Mammary epithelial cell (primary cell): ENCODE measurements around the gene CHKB.

Source experiments
- EZH2 ChIP-seq: IDR thresholded peaks from 2 replicates; pipeline ENCODE4 v1.6.1; 2012; ENCODE audit warnings: low read length, inconsistent platforms, borderline replicate concordance
- TF ChIP-seq, protein P1 (sequence below), 2 donors: IDR thresholded peaks in 1 of 2; conservative IDR thresholded peaks in 1 of 2; 2 replicates each; pipeline ENCODE4 v1.5.1; 2011 to 2012; ENCODE audit warnings: inconsistent platforms in 2 of 2, low read length in 2 of 2, mild to moderate bottlenecking in 2 of 2, control low read depth in 1 of 2, low read depth in 1 of 2; ENCODE audit not compliant: insufficient read depth in 1 of 2; ENCODE audit errors: extremely low read depth in 1 of 2

DNA sequence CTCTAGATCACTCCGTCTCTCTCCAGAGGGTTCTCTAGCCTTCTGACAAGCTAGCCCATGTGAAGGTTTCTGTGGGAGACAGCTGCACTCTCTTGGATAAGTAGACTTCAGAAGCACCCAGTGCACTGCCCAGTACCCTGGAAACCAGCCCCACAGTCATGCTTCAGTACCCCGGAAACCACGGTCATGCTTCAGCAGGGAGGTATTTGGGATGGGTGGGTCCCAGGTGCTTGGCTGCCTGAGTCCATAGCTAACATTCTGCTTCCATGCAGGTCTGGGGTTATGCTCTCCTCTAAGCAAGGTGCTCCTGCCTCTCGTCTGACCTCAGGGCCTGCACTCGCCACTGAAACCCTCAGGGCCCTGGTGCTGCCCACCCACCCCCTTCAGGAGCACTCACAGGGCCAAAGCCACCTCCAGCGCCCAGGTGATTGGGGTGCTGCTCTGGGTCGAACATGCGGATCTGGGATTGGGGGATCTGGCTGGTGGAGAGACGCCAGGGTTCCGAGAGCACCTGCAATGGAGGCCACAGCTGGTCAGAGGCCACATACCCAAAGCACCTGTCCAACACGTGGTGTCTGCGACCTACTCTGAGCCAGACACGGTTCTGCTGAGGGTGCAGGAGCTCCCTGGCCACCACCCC, 12.6 kb downstream of the CHKB start:
- TF ChIP-seq, protein P1, sequence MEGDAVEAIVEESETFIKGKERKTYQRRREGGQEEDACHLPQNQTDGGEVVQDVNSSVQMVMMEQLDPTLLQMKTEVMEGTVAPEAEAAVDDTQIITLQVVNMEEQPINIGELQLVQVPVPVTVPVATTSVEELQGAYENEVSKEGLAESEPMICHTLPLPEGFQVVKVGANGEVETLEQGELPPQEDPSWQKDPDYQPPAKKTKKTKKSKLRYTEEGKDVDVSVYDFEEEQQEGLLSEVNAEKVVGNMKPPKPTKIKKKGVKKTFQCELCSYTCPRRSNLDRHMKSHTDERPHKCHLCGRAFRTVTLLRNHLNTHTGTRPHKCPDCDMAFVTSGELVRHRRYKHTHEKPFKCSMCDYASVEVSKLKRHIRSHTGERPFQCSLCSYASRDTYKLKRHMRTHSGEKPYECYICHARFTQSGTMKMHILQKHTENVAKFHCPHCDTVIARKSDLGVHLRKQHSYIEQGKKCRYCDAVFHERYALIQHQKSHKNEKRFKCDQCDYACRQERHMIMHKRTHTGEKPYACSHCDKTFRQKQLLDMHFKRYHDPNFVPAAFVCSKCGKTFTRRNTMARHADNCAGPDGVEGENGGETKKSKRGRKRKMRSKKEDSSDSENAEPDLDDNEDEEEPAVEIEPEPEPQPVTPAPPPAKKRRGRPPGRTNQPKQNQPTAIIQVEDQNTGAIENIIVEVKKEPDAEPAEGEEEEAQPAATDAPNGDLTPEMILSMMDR (conservative IDR thresholded peaks at IDR 0.05 in 1 of 2, IDR thresholded peaks at IDR 0.05 in 1 of 2; ENCODE audit: extremely low read depth in 1 of 2, insufficient read depth in 1 of 2, low read depth in 1 of 2, low read length in 2 of 2): no peak
- no peak for TF ChIP-seq EZH2
